Measurements from ENCODE around the gene NRCAM.

NRCAM gene

DNA sequence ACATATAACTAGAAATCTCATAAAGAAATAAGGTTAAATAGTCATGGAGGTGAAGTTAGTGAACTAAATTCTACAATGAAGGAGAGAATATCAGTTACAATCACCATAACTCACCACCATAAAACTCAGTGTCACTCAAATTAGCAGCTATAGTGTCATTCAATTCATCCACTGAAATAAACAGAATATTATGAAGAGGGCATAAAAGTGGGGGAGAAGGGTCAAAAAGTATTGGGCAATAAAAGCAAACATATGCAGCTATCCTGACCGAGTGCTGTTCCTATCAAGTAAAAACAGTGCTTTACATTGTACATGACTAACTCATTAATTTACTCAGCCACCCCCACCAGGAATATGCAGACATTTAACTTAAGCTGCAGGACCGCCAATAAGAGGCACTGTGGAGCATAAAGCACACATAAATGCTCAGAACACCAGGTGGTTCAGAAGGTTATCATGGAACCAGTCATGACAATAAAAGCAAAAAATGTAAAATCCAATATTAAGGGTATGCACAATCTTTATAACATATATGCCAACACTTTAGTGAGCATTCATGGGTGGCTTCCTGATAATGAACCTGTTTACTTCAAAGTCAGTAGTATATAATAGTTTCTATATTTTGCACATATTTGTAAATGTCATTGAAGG, 230.6 kb downstream of the NRCAM start:
- no peak for TF ChIP-seq CTCF (IDR thresholded peaks at IDR 0.05; ENCODE audit: insufficient read depth, low read depth, low read length, missing control alignments)
- DNase-seq (ENCODE audit: low read depth), result no peak
- no peak overlapping the region for H3K4me3 ChIP-seq (ENCODE audit: low read length)

GRCh38 chr7:108224387-108224786, 231.8 kb downstream of the NRCAM start:
- H3K4me3 ChIP-seq (ENCODE audit: low read length), result no peak overlapping the region
- TF ChIP-seq CTCF (IDR thresholded peaks at IDR 0.05; ENCODE audit: insufficient read depth, low read depth, low read length, missing control alignments), result no peak
- no peak for DNase-seq (ENCODE audit: low read depth)

- TF ChIP-seq CTCF (IDR thresholded peaks at IDR 0.05; ENCODE audit: insufficient read depth, low read depth, low read length, missing control alignments), result no peak
- H3K4me3 ChIP-seq (ENCODE audit: low read length), result no peak overlapping the region
- DNase-seq (ENCODE audit: low read depth), result peak; percentile 13
These were observed 233.9 kb downstream of the NRCAM start for GRCh38 chr7:108222236-108222892.

DNA sequence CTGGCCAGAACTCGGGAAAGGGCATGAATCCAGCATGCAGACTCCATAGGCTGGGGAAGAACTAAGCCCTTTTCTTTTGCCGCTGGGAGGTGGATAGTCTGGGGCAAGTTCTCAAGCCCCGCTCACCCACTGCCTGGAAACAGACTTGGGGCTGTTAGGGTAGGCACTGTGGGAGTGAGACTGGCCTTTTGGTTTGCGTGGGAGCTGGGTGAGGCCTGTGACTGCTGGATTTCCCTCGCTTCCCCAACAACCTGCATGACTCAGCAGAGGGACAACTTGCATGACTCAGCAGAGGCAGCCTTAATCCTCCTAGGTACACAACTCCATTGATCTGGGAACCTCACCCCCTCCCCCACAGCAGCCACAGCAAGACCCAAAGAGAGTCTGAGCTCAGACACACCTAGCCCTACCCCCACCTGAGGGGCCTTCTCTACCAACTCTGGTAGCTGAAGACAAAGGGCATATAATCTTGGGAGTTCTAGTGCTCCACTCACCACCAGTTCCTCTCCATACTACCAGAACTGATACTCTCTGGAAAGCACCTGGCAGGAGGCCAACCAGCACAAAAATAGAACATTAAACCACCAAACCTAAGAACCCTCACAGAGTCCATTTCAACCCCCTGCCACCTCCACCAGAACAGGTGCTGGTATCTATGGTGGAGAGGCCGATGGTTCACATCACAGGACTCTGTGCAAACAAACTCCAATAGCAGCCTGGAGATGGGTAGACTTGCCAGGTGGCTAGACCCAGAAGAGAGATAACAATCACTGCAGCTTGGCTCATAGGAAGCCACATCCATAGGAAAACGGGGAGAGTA, 244.6 kb downstream of the NRCAM start:
- no peak for TF ChIP-seq CTCF (IDR thresholded peaks at IDR 0.05; ENCODE audit: insufficient read depth, low read depth, low read length, missing control alignments)
- DNase-seq (ENCODE audit: low read depth), result peak; percentile 83
- H3K4me3 ChIP-seq (ENCODE audit: low read length), result no peak overlapping the region

- TF ChIP-seq CTCF (IDR thresholded peaks at IDR 0.05; ENCODE audit: insufficient read depth, low read depth, low read length, missing control alignments), result no peak
- peak; percentile 76 for DNase-seq (ENCODE audit: low read depth)
- no peak overlapping the region for H3K4me3 ChIP-seq (ENCODE audit: low read length)
These were observed 245.4 kb downstream of the NRCAM start for GRCh38 chr7:108210796-108211195.

- no peak overlapping the region for H3K4me3 ChIP-seq (ENCODE audit: low read length)
- TF ChIP-seq CTCF (IDR thresholded peaks at IDR 0.05; ENCODE audit: insufficient read depth, low read depth, low read length, missing control alignments), result no peak
- DNase-seq (ENCODE audit: low read depth), result no peak
These were observed 250.9 kb downstream of the NRCAM start for GRCh38 chr7:108205311-108205710.
